Body of pancreas (tissue), 4 donors: ENCODE measurements around the gene COQ10B.

Source experiments
- CTCF ChIP-seq, 7 experiments: fragments of 450-650 bp in 4 of 7; fragments of 200-600 bp in 3 of 7; sonication (generic) in 3 of 7; IDR thresholded peaks; one replicate each; pipeline ENCODE4 v1.5.1; 2016 to 2019; ENCODE audit warnings: antibody characterized with exemption in 7 of 7
- POLR2A ChIP-seq, 3 donors: fragments of 450-650 bp; IDR thresholded peaks; one replicate each; pipeline ENCODE4 v1.6.1; 2016; ENCODE audit warnings: antibody characterized with exemption in 3 of 3, mild to moderate bottlenecking in 2 of 3

GRCh38 chr2:197495433-197496134, 42.2 kb downstream of the COQ10B start:
- TF ChIP-seq POLR2A (IDR thresholded peaks at IDR 0.05) (no peak), CTCF (IDR thresholded peaks at IDR 0.05) (no peak)
